ENCODE measurements around the gene SETD2. TPM values are rescaled to one million over a fixed set of nuclear protein-coding genes. Genes with fewer than 3 reads are reported as not detected.

SETD2 gene
- total and polyA plus RNA-seq, 2 of the 8 experiments (the other 6 are each of a cell fraction or from before 2014, with no cell fraction given), result 15.7 to 46.3 TPM

DNA sequence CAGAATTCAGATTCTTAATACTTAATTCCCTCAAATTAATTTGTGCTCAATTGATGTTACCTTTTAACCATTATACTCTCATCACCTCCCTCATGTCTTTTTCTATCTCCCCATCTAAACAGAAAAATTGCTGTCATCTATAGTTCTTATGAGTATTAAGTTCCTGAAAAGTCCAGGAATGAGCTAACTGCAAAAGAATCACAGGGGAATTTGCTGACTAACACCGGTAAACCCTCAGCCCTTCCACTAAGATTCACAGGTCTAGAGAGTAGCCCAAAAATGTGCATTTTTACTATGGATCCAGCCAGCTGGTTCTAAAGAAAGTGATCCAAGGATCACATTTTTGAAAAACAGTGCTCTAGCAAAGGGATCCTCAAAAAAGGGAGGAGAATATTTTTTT lies 67.0 kb downstream of the SETD2 start:
- Histone ChIP-seq H3K27ac (ENCODE audit: low read depth, low read length) (no peak overlapping the region), H3K79me2 (ENCODE audit: control insufficient read depth in 1 of 2, insufficient read depth in 2 of 2, low read length in 2 of 2) (no peaks in the 10 kb centered on the region), H3K36me3 (ENCODE audit: control insufficient read depth in 2 of 4, insufficient read depth in 4 of 4, low read length in 3 of 4) (peaks cover 0 to 38% (median 16%) of the 10 kb centered on the region in 4 experiments; a peak in 6 of 8 replicates), H3K9ac (replicated peaks in 1 of 4; ENCODE audit: extremely low read depth in 1 of 4, low read depth in 3 of 4, low read length in 3 of 4) (no peak overlapping the region), H3K4me1 (replicated peaks in 1 of 4; ENCODE audit: control insufficient read depth in 3 of 4, insufficient read depth in 4 of 4, low read length in 3 of 4) (no peaks in the 10 kb centered on the region), H3K4ac (replicated peaks; ENCODE audit: insufficient read length, low read depth, low read length) (no peak overlapping the region), H2BK15ac (ENCODE audit: low read length) (no peak overlapping the region), H3K14ac (ENCODE audit: insufficient read length) (no peak overlapping the region), H2BK12ac (ENCODE audit: low read depth, low read length) (no peak overlapping the region), H2BK5ac (ENCODE audit: low read depth, low read length) (no peak overlapping the region), H2AK5ac (ENCODE audit: low read depth, low read length) (no peak overlapping the region), H3K23ac (ENCODE audit: insufficient read length) (no peak overlapping the region), H3K27me3 (replicated peaks in 1 of 4; ENCODE audit: control insufficient read depth in 3 of 4, extremely low read depth in 1 of 4, insufficient read depth in 3 of 4, low read length in 3 of 4) (no peaks in the 10 kb centered on the region), H3K9me3 (ENCODE audit: insufficient read depth in 2 of 2, low read depth in 1 of 2, low read length in 1 of 2) (no peaks in the 10 kb centered on the region), H4K8ac (ENCODE audit: extremely low read depth, insufficient read depth, low read length) (no peak overlapping the region), H2BK120ac (replicated peaks; ENCODE audit: low read depth, low read length) (no peak overlapping the region), H3K23me2 (ENCODE audit: low read depth, low read length) (no peaks in the 10 kb centered on the region), H4K91ac (replicated peaks; ENCODE audit: insufficient read length, low read length) (no peak overlapping the region), H3K18ac (ENCODE audit: extremely low read depth, low read length) (no peak overlapping the region), H4K20me1 (replicated peaks in 1 of 2; ENCODE audit: control insufficient read depth in 1 of 2, insufficient read depth in 2 of 2, low read length in 2 of 2) (no peaks in the 10 kb centered on the region), H3K56ac (replicated peaks; ENCODE audit: insufficient read length, low read depth, low read length) (no peak overlapping the region), H3K79me1 (ENCODE audit: low read depth, low read length) (no peaks in the 10 kb centered on the region), H3K4me3 (ENCODE audit: extremely low read depth in 1 of 4, insufficient read depth in 2 of 4, low read depth in 3 of 4, low read length in 4 of 4) (no peak overlapping the region), H2BK20ac (ENCODE audit: low read length) (no peak overlapping the region), H2AFZ (ENCODE audit: low read length) (no peak overlapping the region), H4K5ac (ENCODE audit: insufficient read length, low read depth, low read length) (no peak overlapping the region), H3K4me2 (ENCODE audit: insufficient read depth in 1 of 2, low read depth in 2 of 2, low read length in 2 of 2) (no peak overlapping the region)
- ChIA-PET POLR2A (ENCODE audit: partially characterized antibody) (interaction anchor here (1.0 to 1.1 kb wide), 2 partner anchors 63 to 162 kb away, joined by 3 read pairs; no protein-coding TSS in a partner anchor), CTCF (ENCODE audit: partially characterized antibody) (interaction anchor here (0.6 kb wide), 1 partner anchor 132 kb away, joined by 3 read pairs; no protein-coding TSS in a partner anchor)
- 94% methylated on average over 1 of the region's 1 CpG; no CpG with 5 or more reads in 1 of the 2 experiments for WGBS, 2 experiments (ENCODE audit: extremely low coverage in 1 of 2, insufficient coverage in 1 of 2, insufficient read length in 1 of 2, insufficient replicate concordance in 2 of 2, low coverage in 1 of 2, low lambda C conversion rate in 2 of 2, missing lambda C conversion rate in 1 of 2)
- FAIRE-seq (no peak), DNase-seq (ENCODE audit: low read depth in 1 of 2, low spot score in 2 of 2) (no peak)
- TF ChIP-seq ASH2L (IDR thresholded peaks at IDR 0.05; ENCODE audit: low read length) (no peak), SIRT6 (IDR thresholded peaks at IDR 0.05; ENCODE audit: low read length) (no peak), BRCA1 (IDR thresholded peaks at IDR 0.05; ENCODE audit: low read depth, low read length) (no peak), CBX8 (IDR thresholded peaks at IDR 0.05; ENCODE audit: borderline replicate concordance, low read depth, low read length) (no peak), FOSL1 (IDR thresholded peaks at IDR 0.05; ENCODE audit: insufficient read depth, low read depth, low read length) (no peak)

Measured in H1 (cell line).